Measurements from ENCODE around the gene CNDP2.
A peak's percentile ranks its signal among the peaks of the same experiment; 100 is the strongest.

CNDP2 gene

DNA sequence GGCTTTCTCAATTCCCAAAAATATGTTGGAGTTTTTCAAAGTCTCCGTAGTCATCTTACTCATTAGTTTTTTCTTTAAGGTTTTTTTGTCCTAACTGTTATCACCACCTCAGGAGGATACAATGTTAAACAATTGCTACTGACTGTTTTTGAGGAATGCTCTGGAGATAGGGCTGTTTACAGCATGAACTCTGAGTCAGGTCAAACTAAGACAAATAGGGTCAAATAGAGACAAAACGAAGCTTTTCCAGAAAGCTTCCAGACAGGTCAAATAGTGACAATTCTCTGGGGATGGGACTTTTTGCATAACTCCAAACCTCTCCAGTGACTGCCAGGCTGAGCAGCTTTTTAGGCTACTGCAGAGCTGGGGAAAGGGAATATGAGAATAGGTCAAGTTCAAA lies 23.9 kb upstream of the CNDP2 start:
- no peak for DNase-seq (ENCODE audit: low read depth in 1 of 2, low spot score in 1 of 2)

DNA sequence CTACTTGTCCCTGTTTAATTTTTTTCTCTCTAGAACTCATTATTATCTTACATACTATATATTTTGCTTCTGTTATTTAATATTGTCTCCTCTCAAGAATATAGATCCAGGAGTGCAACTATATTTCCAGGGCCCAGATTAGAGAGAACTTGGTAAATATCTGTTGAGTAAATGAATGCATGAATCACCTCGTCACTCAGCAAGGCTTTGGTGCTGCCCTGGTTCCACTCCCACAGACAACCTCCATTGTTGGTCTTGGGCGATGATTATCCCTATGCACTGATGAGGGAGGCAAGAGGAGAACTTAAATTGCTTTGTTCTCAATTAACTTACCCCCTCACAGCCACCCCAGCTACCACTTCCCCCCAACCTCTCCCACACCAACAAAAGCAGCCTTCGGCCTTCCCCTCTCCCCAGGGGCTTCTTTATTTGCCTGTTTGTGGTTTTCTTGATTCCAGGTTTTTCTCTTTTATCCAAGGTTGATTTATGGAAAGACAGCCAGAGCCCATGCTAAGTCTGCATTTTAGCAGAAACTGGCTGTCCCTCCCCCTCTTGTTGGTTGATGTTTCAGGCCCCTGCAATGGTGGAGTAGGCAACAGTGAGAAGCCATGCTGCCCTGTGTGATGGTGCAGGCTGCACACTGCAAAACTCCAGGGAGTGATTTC lies 22.1 kb upstream of the CNDP2 start:
- no peak for DNase-seq (ENCODE audit: low read depth in 1 of 2, low spot score in 1 of 2)

DNA sequence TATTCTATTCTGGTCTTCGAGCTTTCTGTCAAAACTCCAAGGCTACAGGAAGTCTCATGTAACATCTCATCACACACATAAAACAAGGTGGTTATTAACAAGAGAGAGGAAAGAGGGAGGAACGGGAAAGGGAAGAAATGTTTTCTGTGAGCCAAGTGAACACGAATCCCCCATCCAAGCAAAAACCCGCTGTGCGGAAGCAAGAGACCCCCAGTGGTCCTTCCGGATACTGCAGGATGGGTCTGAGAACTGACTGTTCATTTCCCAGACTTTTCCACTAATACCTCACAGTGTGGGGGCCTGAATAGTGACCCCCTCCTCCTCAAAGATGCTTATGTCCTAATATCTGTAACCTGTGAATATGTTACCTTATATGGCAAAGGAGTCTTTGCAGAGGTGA lies 20.0 kb upstream of the CNDP2 start:
- DNase-seq (ENCODE audit: low read depth in 1 of 2, low spot score in 1 of 2) = no peak

DNA sequence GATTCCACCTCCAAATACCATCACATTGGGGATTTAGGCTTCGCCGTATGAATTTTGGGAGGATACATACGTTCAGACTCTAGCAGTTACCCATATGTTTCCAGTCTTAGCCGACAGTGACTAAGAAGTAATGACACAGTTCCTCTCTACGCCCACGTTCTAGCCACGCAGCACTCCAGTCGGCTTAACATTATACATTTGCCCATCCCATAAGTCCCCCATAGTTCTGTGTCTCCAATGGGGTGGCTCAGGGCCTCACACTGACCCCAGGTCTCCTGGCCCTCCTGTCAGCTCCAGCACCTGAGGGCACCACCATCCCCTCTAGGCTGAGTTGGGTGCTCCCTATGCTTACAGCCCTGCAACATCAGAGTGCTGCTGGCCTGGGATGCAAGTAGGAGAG lies 18.4 kb upstream of the CNDP2 start:
- DNase-seq (ENCODE audit: low read depth in 1 of 2, low spot score in 1 of 2) = no peak

DNA sequence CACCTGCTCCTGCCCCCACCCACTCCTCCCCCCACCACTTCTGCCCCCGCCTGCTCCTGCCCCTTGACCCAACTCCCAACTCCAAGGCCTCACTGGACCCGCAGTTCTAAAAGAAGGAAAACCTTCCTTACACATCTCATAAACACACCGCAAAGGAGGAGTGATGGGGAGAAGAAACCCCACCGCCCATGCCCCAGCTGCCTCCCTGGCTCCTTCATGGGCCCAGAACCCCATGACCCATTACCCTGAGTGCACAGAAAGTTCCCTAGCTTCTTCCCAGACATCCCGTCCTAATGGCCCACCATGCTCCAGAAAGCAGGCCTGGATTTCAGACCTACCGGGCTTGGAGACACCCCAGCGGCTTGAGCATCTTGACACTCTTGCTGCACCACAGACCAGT lies 17.8 kb upstream of the CNDP2 start:
- no peak for DNase-seq (ENCODE audit: low read depth in 1 of 2, low spot score in 1 of 2)

DNA sequence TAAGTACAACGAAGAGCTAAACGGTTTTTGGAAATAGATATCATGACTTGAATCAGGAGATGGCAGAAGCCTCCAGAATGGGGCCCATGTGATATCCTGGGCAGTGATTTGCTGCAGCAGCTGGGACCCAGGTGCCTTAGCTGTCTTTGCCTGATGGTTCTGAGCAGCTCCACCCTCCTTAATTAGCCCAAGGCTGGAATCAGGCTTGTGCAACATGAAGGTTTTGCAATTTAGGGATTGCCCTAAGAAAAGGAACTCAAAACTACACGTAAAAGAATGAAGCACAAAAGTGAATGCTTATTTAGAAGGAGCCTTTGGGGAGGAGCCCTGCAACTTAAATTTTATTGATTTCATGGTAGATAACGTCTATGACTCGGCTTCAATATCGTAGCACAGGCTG lies 17.3 kb upstream of the CNDP2 start:
- DNase-seq (ENCODE audit: low read depth in 1 of 2, low spot score in 1 of 2) = no peak

DNA sequence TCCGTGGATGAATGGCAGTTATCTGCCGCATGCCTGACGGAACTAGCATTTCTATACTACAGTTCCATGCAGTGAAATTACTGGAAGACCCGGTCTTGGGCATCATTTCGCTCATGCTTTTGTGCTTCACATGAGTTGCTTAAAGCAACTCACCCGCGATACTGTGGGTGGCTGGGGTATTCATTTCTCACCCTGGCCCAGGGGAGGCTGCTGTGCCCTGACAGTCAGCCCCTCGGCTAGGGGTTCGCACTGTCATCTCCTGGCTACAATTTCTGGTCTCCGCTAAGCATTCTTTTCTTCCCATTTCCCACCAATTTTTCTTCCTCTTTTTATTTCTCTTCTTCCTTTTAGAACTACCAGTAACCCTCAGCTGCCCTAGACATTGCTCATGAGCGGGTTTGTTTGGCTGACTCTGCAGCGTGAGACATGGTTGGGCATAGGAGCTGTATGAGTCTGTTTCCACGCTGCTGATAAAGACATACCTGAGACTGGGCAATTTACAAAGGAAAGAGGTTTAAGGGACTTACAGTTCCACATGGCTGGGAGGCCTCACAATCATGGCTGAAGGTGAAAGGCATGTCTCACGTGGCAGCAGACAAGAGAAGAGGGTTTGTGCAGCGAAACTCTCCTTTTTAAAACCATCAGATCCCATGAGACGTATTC lies 16.5 kb upstream of the CNDP2 start:
- no peak for DNase-seq (ENCODE audit: low read depth in 1 of 2, low spot score in 1 of 2)

DNA sequence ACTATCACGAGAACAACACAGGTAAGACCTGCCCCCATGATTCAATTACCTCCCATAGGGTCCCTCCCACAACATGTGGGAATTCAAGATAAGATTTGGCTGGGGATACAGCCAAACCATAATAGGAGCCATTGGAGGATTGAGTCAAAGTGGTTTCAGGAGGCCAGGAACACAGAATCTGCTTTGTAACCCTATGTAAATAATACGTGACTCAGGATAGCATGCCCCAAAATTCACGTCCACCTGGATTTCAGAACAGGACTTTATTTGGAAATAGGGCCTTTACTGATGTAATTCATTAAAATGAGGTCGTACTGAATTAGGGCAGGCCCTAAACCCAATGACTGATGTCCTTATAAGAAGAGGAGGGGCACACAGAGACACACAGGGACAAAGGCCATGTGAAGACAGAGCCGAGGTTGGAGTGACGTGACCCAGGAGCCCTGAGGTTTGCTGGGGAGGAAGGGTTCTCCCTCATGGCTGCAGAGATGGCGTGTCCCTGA lies 16.0 kb upstream of the CNDP2 start:
- DNase-seq (ENCODE audit: low read depth in 1 of 2, low spot score in 1 of 2) = no peak

DNA sequence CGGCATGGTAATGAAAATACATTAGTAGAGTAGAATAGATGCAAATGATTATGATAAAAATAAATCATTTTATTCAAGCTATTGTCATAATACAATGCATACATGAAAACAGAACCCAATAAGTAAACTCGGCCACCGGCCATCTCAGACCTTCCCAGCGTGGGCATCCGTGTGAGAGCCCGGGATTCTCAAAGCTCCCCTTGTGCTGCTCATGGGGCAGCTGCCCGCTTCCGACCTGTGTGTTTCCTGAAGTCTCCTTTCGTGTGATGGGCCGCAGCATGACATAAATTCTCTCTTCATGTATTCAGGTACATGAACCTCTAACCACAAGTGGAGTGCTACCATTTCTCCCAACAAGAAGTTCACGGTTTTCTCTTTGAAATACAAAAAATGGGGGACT lies 13.5 kb upstream of the CNDP2 start:
- no peak for DNase-seq (ENCODE audit: low read depth in 1 of 2, low spot score in 1 of 2)

DNA sequence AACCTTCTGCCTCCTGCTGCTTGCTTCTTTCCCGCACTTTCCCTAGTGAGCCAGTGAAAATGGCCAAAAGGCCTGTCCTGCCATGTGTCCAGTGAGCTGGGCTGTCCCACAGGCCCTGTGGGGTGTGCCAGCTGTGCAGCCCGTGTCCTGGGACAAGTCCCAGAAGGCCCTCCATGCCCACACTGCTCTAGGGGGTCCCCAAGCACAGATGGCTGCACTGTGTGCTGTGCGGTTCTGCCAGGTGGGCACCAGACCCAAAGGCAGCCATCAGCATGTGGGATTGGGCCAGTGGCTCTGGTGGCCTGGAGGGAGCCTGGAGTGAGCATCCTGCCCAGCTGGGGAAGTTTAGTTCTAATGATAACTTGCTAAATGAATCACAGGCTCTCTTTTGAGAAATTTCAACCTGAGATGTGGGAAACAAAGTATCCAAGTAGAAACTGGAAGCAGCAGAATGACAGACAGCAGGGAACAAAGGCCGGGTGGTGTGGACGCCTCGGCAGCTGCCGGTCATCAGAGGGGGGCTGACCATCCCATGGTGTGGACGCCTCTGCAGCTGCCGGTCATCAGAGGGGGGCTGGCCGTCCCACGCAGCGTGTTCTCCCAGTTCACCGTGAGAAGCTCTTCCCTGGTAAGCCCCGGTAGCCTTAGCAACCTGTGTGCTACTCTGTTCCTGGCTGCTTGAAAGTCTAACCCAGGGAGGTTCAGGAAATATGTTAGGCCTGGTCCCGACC lies 9.9 kb upstream of the CNDP2 start:
- DNase-seq (ENCODE audit: low read depth in 1 of 2, low spot score in 1 of 2) = no peak

DNA sequence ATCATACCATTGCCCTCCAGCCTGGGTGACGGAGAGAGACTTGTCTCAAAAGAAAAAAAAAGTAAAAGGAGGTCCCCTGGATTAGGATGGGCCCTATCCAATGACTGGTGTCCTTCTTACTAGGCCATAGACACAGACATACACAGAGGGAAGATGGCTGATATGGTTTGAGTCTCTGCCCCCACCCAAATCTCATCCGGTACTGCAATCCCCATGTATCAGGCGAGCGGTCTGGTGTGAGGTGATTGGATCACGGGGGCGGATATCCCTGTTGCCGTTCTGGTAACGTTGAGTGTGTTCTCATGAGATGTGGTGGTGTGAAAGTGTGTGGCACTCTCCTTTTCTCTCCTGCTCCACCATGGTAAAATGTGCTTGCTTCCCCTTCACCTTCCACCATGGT lies 7.8 kb upstream of the CNDP2 start:
- DNase-seq (ENCODE audit: low read depth in 1 of 2, low spot score in 1 of 2) = no peak

DNA sequence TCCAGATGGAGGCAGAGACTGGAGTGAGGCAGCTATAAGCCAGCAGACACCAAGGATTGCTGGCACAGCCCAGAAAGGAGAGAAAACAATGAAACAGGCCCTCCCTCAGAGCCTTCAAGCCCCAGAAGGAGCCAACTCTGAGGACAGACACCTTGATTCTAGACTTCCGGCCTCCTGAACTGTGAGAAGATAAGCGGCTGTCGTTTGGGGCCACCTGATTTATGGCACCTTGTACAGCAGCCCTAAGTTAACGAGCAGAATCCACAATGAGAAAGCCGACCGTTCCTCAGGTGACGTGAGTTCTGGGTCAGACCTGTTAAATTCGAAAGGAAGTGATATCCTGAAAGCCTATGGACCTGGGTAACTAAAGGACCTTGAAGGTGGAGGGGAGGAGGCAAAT lies 7.3 kb upstream of the CNDP2 start:
- no peak for DNase-seq (ENCODE audit: low read depth in 1 of 2, low spot score in 1 of 2)

DNA sequence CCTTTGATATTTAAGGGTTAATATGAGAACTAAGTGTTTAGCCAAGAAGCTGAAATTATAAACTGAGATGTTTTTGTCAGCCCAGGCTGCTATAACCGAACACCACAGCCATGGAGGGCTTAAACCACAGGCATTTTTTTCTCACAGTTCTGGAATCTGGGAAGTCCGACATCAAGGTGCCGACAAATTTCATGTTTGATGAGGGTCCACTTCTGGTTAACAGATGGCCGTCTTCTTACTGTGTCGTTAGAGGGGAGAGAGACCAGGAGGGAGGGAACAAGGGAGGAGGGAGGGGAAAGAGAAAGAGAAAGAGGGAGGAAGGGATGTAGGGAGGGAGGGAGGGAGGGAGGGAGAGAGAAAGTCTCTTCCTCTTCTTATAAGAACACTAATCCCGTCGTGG lies 6.5 kb upstream of the CNDP2 start:
- DNase-seq (ENCODE audit: low read depth in 1 of 2, low spot score in 1 of 2) = no peak

DNA sequence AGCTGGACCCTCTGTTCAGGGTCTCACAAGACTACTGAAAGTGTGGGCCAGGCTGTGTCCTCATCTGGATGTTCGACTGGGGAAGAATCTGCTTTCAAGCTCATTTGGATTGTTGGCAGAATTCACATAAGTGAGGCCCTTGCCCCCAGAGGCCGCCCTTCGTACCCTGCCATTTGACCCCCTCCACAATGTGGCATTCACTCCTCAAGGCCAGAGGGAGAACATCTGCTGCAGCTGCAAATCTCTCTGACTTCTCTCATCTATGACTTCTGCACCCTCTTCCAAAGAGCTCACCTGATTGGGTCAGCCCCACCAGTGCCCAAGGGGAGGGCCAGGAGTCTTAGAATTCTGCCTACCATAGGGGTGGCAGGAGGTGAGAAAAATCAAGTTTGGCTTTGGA lies 3.9 kb upstream of the CNDP2 start:
- DNase-seq (ENCODE audit: low read depth in 1 of 2, low spot score in 1 of 2) = no peak

DNA sequence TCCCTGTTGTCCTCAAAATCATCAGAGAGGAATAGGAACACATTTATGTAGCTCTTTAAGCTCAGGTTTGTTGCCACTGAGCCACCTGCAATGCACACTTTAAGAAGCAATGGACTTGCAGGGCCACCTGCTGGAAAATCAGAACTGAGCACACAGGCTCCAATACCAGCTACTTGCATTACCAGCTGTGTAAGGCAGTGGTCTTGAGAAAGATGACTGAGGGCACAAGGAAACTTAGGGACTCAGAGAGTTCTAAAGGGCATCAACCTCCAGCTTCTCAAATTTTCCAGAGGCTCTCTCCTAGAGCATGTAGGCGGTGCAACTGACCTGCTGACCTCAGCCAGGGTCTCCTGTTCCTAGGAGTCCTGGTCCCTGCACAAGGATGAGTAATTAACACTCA lies 2.5 kb upstream of the CNDP2 start:
- DNase-seq (ENCODE audit: low read depth in 1 of 2, low spot score in 1 of 2) = peak in 1 of 2 donors; percentile 34

DNA sequence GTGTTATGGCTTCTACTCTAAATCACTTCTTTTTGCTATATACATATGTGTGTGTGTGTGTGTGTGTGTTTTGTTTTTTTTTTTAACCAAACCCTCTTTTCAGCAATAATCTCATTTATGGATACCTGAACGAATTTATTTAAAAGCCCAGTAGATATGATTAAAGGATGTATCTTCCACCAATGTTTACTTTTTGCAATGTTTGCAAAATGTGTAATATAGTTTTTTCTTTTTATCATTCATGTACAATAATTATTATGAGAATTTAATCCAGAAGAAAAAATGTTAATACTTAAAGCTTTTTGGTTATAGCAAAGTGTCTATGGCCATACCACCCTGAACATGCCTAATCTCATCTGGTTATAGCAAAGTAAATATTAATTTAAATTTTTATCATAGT lies 1.6 kb upstream of the CNDP2 start:
- no peak for DNase-seq (ENCODE audit: low read depth in 1 of 2, low spot score in 1 of 2)

DNA sequence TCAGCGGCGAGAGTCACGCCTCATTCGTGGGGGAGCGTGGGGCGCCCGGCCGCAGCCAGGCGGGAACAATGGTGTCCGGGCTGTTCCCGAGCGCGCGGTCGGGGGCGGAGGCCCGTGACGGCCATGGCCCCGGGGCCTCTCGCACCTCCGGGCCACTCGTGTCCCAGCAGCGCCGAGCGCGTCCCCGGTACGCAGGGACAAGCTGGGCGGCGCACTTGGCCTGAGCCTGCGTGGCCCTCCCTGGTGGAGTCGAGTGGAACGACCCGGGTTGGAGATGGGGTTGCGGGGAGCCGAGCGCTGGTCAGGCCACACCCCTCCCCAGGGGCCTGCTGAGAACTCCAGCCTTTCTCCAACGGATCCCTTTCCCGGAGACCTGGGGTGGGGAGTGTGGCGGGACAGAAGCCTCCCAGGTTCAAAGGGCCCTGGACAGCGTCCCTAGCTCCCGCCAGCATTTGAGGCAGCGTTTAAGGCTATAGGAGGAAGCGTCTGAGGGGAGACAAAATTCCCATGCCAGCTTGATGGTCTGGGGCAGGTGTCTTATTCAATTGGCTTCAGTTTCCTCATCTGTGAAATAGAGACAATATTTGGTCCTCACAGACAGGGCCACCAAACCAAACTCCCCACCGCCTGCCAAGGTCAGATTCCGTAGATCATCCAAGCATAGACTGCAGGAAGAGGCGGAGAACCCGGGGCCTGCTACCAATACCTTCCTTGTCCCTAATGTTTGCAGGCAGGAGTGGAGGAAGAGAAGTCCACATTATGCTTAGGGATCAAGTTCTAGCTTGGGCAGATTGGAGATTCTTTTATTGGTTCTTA lies 553 bp downstream of the CNDP2 start:
- DNase-seq (ENCODE audit: low read depth in 1 of 2, low spot score in 1 of 2) = no peak

DNA sequence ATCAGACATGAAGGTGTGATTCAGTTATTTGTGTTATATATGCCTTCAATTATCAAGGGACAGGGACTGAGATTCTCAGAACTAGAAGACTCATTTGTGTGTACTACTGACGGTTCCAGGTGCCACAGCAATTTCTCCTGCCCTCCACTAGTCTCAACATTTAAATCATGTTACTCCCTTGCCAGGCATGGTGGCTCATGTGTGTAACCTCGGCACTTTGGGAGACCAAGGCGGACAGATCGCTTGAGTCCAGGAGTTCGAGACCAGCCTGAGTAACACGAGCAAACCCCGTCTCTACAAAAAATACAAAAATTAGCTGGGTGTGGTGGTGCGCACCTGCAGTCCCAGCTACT lies 1.1 kb downstream of the CNDP2 start:
- no peak for DNase-seq (ENCODE audit: low read depth in 1 of 2, low spot score in 1 of 2)

DNA sequence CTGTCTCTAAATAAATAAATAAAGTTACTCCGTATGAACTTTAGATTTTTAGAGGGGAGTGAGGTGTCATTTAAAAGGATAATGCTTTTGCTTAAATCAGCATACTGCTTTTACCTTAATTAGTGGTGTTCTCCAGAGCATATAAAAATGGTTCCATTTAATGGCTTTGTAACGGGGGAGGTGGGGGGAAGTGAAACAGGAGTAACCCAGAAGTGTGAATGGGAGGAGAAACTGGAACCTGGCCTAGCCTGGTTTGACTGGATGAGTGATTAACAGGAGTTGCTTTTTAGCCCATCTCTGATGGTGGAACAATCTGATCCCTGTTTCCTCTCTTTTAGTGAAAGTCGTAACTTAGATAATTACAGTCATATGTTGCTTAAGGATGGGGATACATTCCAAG lies 1.6 kb downstream of the CNDP2 start:
- DNase-seq (ENCODE audit: low read depth in 1 of 2, low spot score in 1 of 2) = no peak

DNA sequence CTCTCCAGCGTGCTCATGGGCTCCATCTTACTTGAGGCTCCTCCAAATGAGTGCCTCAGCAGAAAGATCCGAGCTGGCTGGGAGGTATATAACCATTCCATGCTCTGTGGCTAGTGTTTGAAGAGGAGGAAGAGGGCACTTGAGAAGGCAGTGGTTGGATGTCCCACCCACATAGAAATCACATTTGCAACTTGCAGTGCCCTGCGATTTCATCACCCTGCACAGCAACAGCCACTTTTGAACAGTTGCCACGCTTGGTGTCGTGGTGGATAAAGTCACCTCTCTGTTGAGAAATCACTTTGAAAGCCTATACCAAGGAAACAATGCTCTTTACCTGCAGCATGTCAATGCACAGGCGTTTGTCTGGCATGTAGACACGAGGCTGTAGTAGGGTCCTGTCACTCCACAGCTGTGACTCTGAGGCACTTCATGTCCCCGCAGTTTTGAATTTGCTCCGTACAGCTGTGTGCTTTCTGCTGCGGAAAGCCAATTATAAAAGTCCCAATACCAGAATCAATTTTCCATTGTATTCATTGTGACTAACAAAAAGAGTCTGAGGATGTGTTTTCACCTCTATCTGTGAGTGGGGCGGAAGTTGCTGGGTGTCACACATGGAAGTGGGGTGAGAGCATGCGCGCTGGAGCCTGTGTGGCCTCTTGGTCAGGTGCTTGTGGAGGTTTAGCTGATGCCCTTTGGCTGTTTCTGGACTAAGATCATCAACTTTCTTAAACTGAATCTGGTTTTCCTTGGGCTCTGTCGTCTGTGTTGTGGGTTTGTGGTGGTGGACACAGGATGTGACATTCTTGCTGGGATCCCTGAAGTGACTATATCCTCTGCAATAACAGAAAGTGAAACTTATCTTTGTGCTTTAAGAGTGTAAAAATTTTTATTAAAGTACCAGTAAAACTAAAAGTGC lies 2.8 kb downstream of the CNDP2 start:
- peak; percentile 54 to 55 for DNase-seq (ENCODE audit: low read depth in 1 of 2, low spot score in 1 of 2)

DNA sequence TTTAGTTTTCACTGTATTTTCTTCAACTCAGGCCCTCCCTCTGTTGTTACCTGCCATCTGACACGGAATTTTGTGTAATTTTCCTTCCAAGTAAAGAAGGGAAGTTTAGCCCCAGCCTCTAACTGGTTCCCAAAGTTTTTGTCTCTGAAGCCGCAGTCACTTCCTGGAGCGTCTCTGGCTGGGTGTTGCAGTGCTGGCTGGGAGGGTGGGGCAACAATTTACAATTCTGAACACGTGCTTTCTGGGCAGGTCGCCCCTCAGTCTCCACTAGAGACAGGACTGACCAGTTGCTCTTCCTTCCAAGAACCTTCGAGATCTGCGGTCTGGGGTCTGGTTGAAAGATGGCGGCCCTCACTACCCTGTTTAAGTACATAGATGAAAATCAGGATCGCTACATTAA lies 3.5 kb downstream of the CNDP2 start:
- DNase-seq (ENCODE audit: low read depth in 1 of 2, low spot score in 1 of 2) = no peak

Data from stimulated activated CD4-positive, alpha-beta T cell treated with anti-CD3 and anti-CD28 coated beads, Interleukin-15, amount 100 ng/mL, for 1 hour (primary cell).